ENCODE results near the gene ELMO1.

ELMO1 gene, protein sequence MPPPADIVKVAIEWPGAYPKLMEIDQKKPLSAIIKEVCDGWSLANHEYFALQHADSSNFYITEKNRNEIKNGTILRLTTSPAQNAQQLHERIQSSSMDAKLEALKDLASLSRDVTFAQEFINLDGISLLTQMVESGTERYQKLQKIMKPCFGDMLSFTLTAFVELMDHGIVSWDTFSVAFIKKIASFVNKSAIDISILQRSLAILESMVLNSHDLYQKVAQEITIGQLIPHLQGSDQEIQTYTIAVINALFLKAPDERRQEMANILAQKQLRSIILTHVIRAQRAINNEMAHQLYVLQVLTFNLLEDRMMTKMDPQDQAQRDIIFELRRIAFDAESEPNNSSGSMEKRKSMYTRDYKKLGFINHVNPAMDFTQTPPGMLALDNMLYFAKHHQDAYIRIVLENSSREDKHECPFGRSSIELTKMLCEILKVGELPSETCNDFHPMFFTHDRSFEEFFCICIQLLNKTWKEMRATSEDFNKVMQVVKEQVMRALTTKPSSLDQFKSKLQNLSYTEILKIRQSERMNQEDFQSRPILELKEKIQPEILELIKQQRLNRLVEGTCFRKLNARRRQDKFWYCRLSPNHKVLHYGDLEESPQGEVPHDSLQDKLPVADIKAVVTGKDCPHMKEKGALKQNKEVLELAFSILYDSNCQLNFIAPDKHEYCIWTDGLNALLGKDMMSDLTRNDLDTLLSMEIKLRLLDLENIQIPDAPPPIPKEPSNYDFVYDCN

DNA sequence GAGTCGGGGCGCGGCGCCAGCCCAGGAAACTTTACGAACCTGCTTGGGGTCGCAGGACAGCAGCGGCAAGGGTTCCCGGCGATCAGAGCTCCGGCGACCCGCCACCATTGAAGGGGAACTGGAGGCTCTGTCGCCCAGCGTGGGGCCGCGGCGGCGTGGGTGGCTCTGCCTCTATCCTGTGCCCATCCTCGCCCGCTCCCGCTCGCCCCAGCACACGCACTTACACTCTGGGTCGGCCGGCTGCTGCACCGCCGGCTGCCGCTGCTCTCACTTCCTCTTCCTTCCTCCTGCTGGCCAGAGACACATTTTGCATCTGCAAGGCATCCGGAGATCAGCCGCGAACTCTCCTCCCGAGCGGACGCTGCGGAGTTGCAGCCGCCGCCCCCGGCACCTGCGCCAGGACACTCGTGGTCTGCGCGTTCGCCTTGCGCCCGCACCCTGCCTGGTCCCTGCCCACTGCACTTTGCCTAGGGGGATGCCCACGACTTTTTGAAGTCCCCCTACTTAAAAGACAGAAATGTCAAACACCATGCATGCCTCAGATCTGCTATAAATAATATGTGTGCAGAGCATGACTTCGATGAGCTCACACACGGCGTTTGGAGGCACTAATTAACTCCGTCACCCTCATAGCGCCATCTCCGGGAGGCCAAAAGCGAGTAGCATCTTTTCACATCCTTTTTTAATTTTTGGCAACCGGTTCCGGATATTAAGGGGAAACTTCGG is at the start of gene ELMO1:
ELMO1 (minus strand) TSS at position 229 of the 726 bp plus-strand sequence. CDS start 106,174 bp downstream, outside the sequence.
- DNase-seq, result peak; percentile 89

DNA sequence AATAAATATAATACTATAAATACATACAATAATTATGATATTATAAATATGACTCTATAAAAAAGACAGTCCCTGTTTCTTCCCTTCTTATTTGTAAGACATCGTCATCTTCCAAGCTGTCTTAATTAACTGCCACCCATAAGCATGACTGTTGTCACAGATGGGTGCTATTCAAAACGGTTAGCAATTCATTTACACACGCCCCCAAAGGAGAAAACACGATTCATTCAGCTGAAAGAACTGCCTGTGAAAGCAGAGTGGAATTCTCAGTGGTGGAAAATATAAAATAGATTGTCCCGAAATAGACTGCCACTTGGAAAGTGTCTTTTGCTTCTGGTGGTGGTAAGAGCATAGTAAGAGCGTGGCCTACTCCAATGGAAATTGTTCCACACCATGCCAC is 48.9 kb upstream of the ELMO1 start:
- no peak for DNase-seq

DNA sequence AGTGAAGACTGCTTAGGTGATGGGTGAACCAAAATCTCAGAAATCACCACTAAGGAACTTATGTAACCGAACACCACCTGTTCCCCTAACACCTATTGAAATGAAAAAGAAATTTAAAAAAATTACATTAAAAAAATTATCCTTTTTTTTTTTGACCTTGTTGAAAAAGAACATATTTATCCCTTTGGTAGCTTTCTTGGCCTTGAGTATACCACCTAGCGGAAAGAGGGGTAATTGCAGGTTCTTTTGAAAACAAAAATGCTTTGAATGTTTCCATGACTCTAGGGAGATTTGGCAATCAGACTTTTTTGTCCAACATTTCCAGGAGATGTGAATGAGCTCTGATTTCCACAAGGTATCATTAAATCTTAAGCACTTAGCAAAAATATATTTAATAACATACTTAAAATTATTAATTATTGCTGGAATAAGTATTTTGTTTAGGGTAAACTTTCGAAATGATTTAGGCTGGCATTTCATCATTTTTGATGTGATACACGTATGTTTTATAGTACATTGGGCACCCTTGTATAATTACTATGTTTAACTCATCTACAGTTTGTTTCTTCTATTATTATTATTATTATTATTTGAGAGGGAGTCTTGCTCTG is 47.0 kb upstream of the ELMO1 start:
- peak; percentile 66 for DNase-seq

DNA sequence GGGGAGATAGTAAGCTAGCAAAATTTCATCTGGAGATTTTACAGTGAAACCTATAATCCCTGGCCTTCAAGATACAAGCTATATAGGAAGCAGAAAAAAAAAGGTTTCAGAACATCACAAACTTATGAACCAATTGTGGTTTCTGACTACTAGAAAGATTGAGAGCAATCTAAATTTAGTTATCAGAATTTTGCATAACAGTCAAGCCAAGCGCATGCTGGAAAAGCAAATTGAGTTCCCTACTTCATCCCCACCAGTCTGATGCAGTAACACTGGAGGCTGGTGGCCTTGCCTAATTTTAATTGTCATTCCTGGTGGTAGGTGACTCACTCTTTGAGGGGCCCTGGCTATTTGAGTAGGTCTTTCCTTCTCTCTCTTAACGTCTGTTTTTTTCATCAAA is 46.3 kb upstream of the ELMO1 start:
- peak; percentile 70 for DNase-seq

DNA sequence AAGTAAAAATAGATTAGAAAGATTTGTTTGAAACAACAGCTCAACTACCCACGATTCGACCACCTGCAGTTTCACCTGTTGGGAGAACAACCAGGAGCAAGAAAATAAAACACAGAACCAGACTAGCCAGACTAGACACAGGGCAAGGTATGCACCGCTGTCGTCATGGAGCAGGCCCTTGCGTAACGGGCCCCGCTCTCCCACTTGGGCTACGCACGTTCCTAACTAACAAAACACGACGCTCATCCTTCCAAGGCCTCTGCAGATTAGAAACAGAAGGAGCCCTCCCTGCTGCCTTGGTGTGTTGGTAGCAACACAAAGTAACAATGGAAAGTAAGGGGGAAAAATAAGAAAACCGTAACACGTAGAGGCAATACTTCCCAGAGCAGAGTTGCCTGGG is 45.1 kb upstream of the ELMO1 start:
- DNase-seq, result no peak

DNA sequence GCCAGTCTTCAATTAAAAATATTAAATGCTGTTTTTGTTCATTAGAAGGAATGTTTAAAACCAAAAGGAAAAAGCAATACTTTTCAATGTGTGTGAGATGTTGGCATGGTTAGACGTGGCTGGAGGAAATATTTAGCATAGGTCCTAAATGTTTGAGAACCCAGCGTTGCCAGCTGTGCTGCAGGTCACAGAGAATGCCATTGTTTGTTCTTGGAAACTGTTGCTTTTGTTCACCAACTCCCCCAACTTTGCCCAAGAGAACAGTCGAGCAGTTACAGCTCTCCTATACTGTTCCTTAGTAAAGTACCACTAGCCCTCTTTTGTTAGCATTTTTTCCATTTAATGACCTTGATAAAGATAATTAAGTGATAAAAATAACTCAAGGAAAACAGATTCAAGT is 44.5 kb upstream of the ELMO1 start:
- no peak for DNase-seq

DNA sequence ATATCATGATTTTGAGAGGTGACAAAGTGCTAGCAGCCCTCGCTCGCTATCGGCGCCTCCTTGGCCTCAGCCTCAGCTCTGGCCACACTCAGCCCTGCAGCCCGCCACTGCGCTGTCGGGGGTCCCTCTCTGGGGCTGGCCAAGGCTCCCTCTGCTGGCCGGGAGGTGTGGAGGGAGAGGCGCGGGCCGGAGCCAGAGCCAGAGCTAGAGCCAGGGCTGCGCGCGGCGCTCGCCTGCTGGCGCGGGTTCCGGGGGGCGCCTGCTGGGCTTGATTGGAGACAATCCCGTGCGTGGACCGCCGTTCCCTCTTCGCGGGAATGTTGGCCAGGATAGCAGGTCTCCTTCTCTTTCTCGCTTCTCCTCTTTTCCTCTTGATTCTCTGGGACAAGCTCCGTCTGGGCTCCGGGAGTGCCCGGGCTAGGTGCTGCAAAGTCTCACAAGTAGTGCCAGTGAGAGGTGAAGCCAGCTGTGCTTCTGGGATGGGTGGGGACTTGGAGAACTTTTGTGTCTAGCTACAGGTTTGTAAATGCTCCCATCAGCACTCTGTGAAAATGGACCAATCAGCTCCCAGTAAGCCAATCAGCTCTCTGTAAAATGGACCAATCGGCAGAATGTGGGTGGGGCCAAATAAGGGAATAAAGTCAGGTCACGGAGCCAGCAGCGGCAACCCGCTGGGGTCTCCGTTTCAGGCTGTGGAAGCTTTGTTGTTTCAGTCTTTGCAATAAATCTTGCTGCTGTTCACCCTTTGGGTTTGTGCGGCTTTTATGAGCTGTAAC is 43.4 kb upstream of the ELMO1 start:
- DNase-seq, result no peak

DNA sequence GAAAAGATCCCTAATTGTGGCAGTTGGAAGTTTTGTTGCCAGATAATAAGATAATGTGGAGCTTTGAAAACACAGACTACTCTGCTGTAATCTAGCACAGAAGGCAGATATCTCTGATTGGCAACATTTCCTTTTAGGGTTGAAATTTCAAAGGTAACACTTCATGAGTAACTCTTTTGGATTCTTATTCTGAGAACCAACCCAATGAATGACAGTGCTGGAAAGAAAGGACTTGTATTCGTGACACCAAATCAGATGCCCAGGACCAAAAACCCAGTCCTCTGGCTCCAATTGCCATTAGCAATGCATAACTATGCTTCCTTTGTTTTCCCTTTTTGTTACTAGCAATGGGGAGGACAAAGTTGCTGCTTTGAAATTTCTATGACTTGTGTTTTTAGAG is 41.0 kb upstream of the ELMO1 start:
- DNase-seq, result no peak

DNA sequence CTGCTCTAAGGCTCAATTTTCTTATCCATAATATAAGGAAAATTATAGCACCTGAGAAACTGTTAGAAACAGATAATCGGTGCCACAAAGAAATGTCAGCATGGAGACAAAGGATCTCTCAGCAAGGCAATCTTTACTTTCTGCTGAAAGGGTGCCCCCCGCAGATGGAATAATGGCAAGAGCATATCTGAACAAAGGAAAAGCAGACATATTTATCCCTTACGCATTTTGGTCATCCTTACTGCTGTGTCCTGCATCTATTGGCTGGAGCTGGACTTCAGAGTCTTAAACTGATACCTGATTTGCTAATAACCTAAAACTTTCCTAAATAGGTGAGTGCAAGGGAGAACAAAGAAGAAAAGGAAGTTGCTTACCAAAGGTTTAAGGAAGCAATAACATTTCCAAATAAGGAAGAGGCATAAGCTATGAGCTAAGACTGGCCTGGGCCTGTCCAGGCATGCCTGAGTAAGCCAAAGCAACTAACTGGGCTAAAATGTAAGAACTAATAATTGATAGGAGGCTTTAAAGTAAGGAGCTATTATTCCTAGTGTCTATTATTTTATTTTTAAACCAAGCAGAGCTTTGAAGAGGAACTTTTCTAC is 39.6 kb upstream of the ELMO1 start:
- DNase-seq, result no peak

DNA sequence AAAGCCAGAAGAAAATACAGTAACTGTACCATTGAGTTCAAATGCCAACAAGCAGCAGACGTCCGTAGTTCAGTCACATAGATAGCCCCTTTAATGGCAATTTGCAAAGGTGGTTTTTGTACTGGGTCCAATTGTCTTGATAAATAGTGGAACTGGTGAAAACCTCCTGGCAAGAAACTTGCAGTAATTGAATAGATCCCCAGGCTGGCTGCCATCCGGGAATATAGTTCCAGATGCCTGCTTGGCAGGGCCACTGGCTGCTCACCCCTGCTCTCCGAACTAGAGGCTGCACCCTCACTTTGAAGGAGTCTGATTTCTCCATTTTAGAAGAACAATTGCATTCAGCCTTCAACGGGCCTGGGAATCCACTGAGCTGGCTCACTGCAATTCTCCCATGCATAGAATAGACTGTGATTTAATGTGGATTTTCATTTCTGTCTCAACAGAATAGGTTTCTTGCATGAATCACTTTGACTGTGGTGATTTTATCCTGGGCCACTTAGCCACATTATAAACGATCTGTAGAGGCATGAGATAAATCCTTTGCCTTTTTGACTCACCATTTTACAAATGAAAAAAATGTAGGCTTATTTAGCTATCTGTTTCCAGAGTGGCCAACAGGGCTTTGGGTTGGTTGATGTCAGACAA is 35.9 kb upstream of the ELMO1 start:
- no peak for DNase-seq

DNA sequence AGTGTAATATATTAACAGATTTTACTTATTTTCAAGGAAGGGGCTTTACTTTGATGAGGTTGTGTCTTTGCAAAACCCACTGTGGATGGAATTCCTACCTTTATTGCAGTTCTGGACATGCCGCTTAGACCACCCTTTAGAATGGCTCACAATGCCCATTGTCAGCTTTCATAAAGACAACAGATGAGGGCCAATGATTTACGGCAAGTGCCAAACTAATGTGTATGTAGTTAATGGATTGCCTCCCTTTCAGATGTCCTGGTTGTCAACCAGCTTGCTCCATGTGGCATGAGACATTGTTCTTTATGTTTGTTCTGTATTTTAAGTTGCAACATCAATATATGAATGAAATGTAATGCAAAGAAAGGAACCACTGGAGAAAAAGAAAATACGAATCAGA is 35.0 kb upstream of the ELMO1 start:
- DNase-seq, result no peak

DNA sequence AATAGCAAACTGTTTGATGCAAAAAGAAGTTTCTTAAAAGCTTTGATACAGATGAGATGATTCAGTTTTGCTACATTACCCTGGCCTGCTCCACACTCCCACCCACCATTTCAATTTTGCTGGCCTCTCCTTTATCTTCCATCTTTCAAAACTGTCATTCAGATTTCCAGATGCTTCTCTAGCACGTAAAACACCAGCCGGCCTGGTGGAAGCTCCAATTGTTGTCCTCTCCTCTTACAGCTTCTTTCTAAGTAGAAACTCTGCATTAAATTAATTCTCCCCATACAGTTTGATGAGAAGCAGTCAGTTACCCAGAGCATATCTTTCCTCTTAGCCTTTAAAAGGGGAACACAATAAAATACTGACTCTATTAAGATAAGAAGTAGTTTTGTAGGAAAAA is 34.3 kb upstream of the ELMO1 start:
- no peak for DNase-seq

DNA sequence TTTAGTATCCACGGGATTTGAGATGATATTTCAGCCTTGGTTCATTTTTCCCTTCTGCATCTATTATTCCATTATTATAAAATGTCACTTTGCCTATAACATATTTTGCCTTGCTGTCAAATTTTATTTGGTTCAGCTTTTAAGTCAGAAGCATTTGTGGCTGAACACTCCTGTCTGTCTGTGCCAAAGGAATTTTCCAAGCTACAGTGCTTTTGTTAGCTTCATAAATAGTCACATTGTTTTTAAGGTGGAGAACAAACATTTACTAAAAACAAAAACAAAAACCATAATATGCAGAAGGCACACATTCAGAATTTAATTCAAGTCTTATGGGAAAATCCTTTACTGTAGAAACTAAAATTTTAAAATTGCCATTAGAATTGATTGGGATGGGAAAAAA is 33.8 kb upstream of the ELMO1 start:
- no peak for DNase-seq

DNA sequence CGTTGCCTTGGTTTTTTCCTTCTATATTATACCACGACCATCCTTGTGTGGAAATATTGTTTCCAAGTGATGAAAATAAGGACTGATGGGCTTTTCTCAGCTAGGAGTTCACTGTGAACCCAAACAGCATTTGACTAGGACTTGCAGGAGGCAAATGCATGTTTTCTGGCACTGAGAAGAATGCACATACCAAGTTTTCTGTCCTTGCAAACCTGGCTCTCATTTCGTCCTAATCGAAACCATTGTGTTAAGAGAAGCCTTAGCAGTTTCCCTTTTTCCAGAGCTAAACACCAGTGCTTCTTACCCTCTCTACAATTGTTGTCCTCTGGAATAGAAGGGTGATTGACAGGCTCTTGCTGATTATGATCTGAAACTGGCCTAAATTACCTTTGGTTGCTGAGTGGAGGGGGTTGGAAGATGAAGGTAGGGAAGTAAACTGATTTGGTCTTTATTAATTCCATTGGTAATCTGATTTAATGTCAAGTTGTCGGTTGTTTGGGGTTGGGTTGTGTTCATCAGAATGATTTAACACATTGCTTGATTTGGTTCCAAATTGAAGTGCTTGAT is 33.1 kb upstream of the ELMO1 start:
- DNase-seq, result no peak

DNA sequence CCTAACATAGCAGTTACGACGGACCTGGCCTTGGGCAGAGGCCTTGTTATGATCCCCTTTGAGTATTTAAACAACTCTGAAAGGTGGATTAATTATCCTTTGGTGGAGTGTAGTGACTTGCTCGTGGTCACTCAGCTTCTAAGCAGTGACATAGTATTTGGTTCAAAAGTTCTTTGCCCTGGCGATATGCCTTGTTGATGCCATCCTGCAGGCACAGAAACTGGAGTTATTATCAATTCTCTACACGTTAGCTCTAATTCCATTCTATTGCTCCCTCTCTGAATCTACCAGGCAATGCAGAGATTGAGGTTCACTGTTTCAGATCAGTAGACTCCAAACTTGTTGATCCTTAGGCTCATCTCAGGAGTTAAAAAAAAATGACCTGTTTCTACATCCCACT is 32.5 kb upstream of the ELMO1 start:
- DNase-seq, result no peak

DNA sequence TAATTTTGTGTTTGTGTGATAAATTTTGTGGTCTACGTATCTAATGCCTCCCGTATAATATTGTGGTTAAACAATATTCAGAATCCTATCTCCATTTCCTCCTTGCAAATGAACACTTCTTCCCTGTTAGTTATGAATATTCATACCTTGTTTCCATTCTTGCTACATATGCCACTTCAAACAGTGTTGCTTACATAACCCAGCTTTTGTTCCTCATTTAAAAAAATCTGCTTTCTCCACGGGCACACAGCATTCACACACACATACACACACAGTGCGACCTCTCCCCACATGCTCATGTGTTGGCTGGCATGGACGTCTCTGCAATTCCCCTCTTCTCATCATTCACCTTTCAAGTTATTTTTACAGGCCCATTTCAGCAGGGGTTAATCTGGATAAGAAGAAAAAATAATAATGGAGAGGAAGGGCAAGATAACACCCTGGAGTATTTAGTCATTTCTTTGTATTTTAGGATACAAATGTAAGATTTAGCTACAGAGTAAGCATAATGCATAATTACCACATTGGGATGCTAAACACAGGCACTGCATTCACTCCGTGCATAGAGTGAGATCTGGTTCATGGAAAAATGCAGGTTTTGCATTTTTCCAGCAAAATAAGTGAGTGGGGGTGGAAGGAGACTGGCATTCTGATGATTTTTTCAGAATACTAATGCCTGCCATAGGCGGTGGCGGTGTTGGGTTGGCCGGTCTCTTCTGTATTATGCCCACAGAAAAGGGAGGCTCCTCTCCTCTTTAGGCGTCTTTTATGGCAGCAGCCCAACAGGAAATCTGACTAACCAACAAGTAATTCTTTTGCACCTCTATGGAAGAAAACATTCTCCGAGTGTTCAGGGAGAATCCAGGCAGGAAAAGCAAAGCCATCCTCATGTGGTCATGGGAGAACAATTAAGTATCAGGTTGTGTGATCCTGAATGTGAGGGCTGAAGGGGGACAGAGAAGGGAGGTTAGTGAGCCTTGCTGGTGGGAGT is 31.7 kb upstream of the ELMO1 start:
- peak; percentile 55 for DNase-seq

DNA sequence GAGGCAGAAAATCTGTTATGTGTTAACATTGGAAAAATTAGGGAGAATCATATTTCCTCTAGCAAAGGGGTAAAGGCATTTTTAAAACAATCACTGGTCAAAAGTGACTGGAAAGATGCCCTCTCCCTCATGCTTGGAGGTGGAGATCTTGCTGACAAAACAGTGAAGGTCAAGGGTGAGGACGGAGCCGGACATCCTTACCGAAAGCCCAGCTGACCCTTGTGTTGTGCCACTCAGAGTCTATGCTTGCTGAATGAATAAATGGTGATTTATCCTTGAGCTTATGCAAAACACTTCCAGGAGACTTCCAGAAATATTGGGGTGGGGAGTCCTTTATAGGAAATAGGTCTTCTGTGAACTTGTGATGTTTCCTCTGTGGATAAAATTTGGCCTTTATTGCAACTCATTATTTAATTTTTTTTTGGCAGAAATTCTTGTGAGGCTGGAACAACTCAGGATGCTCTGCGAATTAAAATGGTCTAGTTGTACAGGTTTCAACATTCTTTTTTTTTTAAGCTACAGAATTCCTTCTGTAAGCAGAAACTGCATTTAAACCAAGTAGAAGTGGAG is 28.3 kb upstream of the ELMO1 start:
- no peak for DNase-seq

DNA sequence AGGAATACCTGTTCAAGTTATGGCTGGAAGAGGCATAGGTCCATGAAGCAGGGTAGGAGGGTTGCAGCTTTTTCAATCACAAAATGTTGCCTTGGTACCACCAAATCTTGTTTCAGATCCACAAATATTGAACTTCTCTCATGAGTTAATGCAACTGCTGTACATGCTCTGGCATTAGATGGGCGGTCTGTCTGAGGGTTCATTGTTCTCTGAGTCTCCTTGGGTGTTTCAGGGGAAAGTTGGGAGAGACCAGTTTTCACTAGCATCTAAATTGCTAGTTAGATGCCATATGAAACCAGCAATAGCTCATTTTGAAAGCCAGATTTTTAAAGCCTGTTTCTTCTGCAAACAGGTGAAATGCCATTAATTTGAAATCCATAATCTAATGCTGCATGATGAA is 27.8 kb upstream of the ELMO1 start:
- DNase-seq, result no peak

DNA sequence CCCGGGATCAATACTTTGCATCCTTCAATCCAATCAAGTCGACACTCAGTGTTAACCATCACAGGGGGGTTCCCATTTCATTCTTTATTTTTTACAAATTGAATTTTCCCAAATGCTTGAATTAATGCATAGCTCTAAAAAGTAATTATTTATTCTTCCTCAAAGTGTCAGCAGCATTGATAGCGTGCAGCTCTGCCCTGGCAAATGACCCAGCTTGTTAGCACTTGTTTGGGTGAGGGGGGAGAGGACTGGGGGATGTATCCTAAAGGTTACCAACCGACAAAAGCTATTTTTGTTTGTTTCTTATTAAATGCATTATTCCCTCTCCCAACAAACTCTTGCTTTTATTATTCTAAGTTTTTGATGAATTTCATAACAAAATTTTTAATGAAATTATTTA is 27.0 kb upstream of the ELMO1 start:
- DNase-seq, result no peak

DNA sequence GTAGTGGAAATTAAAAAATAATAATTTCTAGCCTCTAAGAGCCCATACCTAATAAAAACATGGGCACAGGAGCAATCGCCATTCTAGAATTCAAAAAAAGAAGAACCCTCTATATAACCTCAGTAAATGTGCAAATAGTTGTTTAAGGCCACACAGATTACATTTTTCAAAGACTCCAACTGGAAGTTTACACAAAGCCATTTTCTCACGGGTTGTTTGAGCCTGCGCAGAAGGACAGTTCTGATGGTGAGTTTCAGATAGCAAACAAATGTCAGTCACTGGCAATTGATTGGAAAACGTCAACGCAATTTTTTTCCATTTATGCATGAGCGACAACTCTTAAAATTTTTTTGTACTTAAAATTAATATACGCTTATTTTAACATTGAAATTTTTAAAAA is 23.0 kb upstream of the ELMO1 start:
- DNase-seq, result no peak

Data from suppressor macrophage treated with lipopolysaccharide for 4 hours (primary cell).